WTC11 (cell line): ENCODE measurements around the gene TTK. TPM values are rescaled to one million over a fixed set of nuclear protein-coding genes. Genes with fewer than 3 reads are reported as not detected.

Source experiments
- ATAC-seq: fragments of 200-7000 bp; cut with Tn5 transposase; 2 replicates; pipeline ENCODE4 v1.10.0; 2021; ENCODE audit warnings: mild to moderate bottlenecking, moderate library complexity
- CTCF ChIA-PET: fragments of 300-600 bp; sonication (Branson Sonifier 250); formaldehyde crosslinking; loops from one replicate; lab custom pipeline; 2021; ENCODE audit warnings: antibody characterized with exemption; lab: Charles Lee
- POLR2A ChIA-PET: fragments of 350-600 bp; sonication (Branson Sonifier 250); formaldehyde crosslinking; loops from one replicate; lab custom pipeline; 2021; ENCODE audit warnings: antibody characterized with exemption; lab: Charles Lee
- DNase-seq: peaks from one replicate; pipeline ENCODE4 v3.0.0; 2021; ENCODE audit warnings: low spot score
- H3K27ac Mint-ChIP-seq: 2 replicates; pipeline ENCODE4 v1.8.0; 2021; ENCODE audit warnings: mixed read lengths
- H3K27me3 Mint-ChIP-seq: 2 replicates; pipeline ENCODE4 v1.8.0; 2021; ENCODE audit warnings: low read depth, mild to moderate bottlenecking, moderate library complexity, mixed read lengths
- H3K36me3 Mint-ChIP-seq: 2 replicates; pipeline ENCODE4 v1.8.0; 2021; ENCODE audit warnings: mixed read lengths
- H3K4me1 Mint-ChIP-seq: 2 replicates; pipeline ENCODE4 v1.8.0; 2022; ENCODE audit warnings: mixed read lengths
- H3K4me3 Mint-ChIP-seq: 2 replicates; pipeline ENCODE4 v1.8.0; 2021; ENCODE audit warnings: mild to moderate bottlenecking, moderate library complexity, mixed read lengths
- H3K9me3 Mint-ChIP-seq: 2 replicates; pipeline ENCODE4 v1.8.0; 2021; ENCODE audit warnings: mixed read lengths
- ATF1 ChIP-seq: sonication (generic); formaldehyde crosslinking; IDR thresholded peaks from 2 replicates; pipeline ENCODE4 v1.8.1; 2023; ENCODE audit warnings: mild to moderate bottlenecking, moderate library complexity, missing genetic modification reagents
- CREB1 ChIP-seq: sonication (generic); formaldehyde crosslinking; IDR thresholded peaks from 2 replicates; pipeline ENCODE4 v1.8.0; 2023; ENCODE audit warnings: mild to moderate bottlenecking, missing genetic modification reagents
- ELF4 ChIP-seq: sonication (generic); formaldehyde crosslinking; IDR thresholded peaks from 2 replicates; pipeline ENCODE4 v1.8.1; 2022; ENCODE audit warnings: low read depth, mild to moderate bottlenecking, moderate library complexity, missing genetic modification reagents
- ESRRA ChIP-seq: sonication (generic); formaldehyde crosslinking; IDR thresholded peaks from 2 replicates; pipeline ENCODE4 v1.8.1; 2022; ENCODE audit warnings: mild to moderate bottlenecking, missing genetic modification reagents, borderline replicate concordance
- FOXP1 ChIP-seq: sonication (generic); formaldehyde crosslinking; IDR thresholded peaks from 2 replicates; pipeline ENCODE4 v1.8.0; 2022; ENCODE audit warnings: missing genetic modification reagents, mild to moderate bottlenecking, moderate library complexity, borderline replicate concordance
- GTF2I ChIP-seq: fragments of 250-450 bp; sonication (Bioruptor Pico); conservative IDR thresholded peaks from 2 replicates; pipeline ENCODE4 v1.4.0; 2021; ENCODE audit warnings: mild to moderate bottlenecking
- HMGA2 ChIP-seq: fragments of 250-450 bp; sonication (Bioruptor Pico); IDR thresholded peaks from 2 replicates; pipeline ENCODE4 v1.4.0; 2021; ENCODE audit warnings: mild to moderate bottlenecking, moderate library complexity
- IRF2 ChIP-seq: sonication (generic); formaldehyde crosslinking; IDR thresholded peaks from 2 replicates; pipeline ENCODE4 v1.8.0; 2022; ENCODE audit warnings: low read depth, missing genetic modification reagents, borderline replicate concordance
- MXD4 ChIP-seq: fragments of 250-450 bp; sonication (Bioruptor Pico); IDR thresholded peaks from 2 replicates; pipeline ENCODE4 v1.8.0; 2021; ENCODE audit warnings: mild to moderate bottlenecking, moderate library complexity, borderline replicate concordance
- NFE2L1 ChIP-seq: sonication (generic); formaldehyde crosslinking; IDR thresholded peaks from 2 replicates; pipeline ENCODE4 v1.8.1; 2023; ENCODE audit warnings: missing genetic modification reagents
- NR1H2 ChIP-seq: sonication (generic); formaldehyde crosslinking; IDR thresholded peaks from 2 replicates; pipeline ENCODE4 v1.9.0; 2021; ENCODE audit warnings: mild to moderate bottlenecking, moderate library complexity, missing genetic modification reagents
- NR2C2 ChIP-seq: sonication (generic); formaldehyde crosslinking; IDR thresholded peaks from 2 replicates; pipeline ENCODE4 v1.8.0; 2022; ENCODE audit warnings: mild to moderate bottlenecking, missing genetic modification reagents
- RORB ChIP-seq: fragments of 250-450 bp; sonication (Bioruptor Pico); IDR thresholded peaks from 2 replicates; pipeline ENCODE4 v1.9.0; 2021; ENCODE audit warnings: mild to moderate bottlenecking
- TCF7 ChIP-seq: sonication (generic); formaldehyde crosslinking; IDR thresholded peaks from 2 replicates; pipeline ENCODE4 v1.8.0; 2022; ENCODE audit warnings: mild to moderate bottlenecking, low read depth, missing genetic modification reagents, moderate library complexity
- ZNF138 ChIP-seq: sonication (generic); formaldehyde crosslinking; conservative IDR thresholded peaks from 2 replicates; pipeline ENCODE4 v1.8.1; 2022; ENCODE audit warnings: mild to moderate bottlenecking, moderate library complexity, missing genetic modification reagents
- ZNF219 ChIP-seq: sonication (generic); formaldehyde crosslinking; IDR thresholded peaks from 2 replicates; pipeline ENCODE4 v1.8.0; 2023; ENCODE audit warnings: missing genetic modification reagents, mild to moderate bottlenecking, borderline replicate concordance
- ZNF232 ChIP-seq: sonication (generic); formaldehyde crosslinking; IDR thresholded peaks from 2 replicates; pipeline ENCODE4 v1.8.0; 2022; ENCODE audit warnings: mild to moderate bottlenecking, missing genetic modification reagents
- ZNF671 ChIP-seq: fragments of 250-450 bp; sonication (Bioruptor Pico); IDR thresholded peaks from 2 replicates; pipeline ENCODE4 v1.8.0; 2021; ENCODE audit warnings: mild to moderate bottlenecking
- total RNA-seq: library from RNA; stranded (reverse); gene quantifications from 3 replicates; pipeline ENCODE4 v1.2.3, GENCODE V29; 2021
- TF ChIP-seq, protein P1 (sequence below): sonication (generic); formaldehyde crosslinking; IDR thresholded peaks from 2 replicates; pipeline ENCODE4 v1.8.1; 2022; ENCODE audit warnings: low read depth, mild to moderate bottlenecking, moderate library complexity, missing genetic modification reagents, borderline replicate concordance
- TF ChIP-seq, protein P2 (sequence below): fragments of 250-450 bp; sonication (Bioruptor Pico); IDR thresholded peaks from 2 replicates; pipeline ENCODE4 v1.9.0; 2021; ENCODE audit warnings: mild to moderate bottlenecking, borderline replicate concordance
- TF ChIP-seq, protein P3 (sequence below): sonication (generic); formaldehyde crosslinking; IDR thresholded peaks from 2 replicates; pipeline ENCODE4 v1.8.1; 2023; ENCODE audit warnings: mild to moderate bottlenecking, missing genetic modification reagents, borderline replicate concordance
- TF ChIP-seq, protein P4 (sequence below): fragments of 250-450 bp; sonication (Bioruptor Pico); conservative IDR thresholded peaks from 2 replicates; pipeline ENCODE4 v1.9.0; 2021; ENCODE audit warnings: mild to moderate bottlenecking
- TF ChIP-seq, protein P5 (sequence below): fragments of 200-600 bp; IDR thresholded peaks from 2 replicates; pipeline ENCODE4 v1.8.0; 2022; ENCODE audit warnings: antibody characterized with exemption

TTK gene
- total RNA-seq, 1 experiment from 2014 or later: 51.0 TPM

DNA sequence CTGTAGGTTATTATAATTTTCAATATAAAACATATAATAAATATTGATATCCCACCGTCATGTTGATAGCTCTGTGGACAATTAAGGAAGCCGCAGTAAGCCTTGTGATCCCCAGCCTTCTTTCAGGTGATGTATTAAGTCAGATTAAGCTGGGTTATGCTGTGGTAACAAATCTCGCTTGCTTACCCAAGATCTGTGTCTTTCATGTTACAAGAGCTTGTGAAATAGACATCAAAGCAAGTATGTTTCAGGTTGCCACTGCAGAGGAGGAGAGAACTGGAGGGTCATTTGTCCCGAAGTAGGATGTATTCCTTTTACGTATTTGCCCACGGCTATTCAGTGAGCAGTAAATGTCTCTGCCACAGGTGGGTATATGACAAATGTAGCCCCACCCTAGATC, 84.2 kb downstream of the TTK start:
- no peak for DNase-seq
- Mint-ChIP-seq H3K4me3 (no peak overlapping the region), H3K27ac (no peak overlapping the region), H3K4me1 (no peaks in the 10 kb centered on the region), H3K36me3 (no peaks in the 10 kb centered on the region), H3K27me3 (no peaks in the 10 kb centered on the region), H3K9me3 (no peaks in the 10 kb centered on the region)
- TF ChIP-seq FOXP1 (CRISPR knock-in tag) (no peak), ZNF219 (CRISPR knock-in tag) (no peak), ELF4 (CRISPR knock-in tag) (no peak), IRF2 (no peak), ZNF232 (CRISPR knock-in tag) (no peak), TCF7 (CRISPR knock-in tag) (no peak), ESRRA (CRISPR knock-in tag) (no peak), ZNF671 (no peak), CREB1 (no peak), HMGA2 (no peak), MXD4 (CRISPR knock-in tag) (no peak), NFE2L1 (CRISPR knock-in tag) (no peak), ATF1 (no peak)
- TF ChIP-seq, protein P1, sequence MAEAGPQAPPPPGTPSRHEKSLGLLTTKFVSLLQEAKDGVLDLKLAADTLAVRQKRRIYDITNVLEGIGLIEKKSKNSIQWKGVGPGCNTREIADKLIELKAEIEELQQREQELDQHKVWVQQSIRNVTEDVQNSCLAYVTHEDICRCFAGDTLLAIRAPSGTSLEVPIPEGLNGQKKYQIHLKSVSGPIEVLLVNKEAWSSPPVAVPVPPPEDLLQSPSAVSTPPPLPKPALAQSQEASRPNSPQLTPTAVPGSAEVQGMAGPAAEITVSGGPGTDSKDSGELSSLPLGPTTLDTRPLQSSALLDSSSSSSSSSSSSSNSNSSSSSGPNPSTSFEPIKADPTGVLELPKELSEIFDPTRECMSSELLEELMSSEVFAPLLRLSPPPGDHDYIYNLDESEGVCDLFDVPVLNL (CRISPR knock-in tag): no peak
- CTCF ChIA-PET: no interaction called here
- POLR2A ChIA-PET: no interaction called here
- no peak for ATAC-seq

DNA sequence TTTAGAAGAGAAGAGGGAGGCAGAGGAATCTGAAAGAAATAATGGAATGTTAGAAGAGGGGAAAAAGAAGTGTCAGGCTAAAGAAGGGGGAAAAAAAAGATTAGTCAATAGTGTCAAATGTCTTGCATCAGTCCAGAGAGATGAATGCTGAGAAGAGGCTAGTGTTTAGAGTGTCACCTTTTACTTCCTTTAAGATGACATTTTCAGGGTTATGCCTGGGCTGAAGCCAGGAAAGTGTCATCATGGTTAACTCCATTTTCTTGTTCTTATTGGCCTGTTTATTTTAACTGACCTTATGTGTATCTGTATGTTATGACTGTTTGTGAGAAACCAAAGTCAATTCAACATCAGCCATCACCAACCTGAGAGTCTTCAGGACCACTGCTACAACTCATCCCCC, 87.1 kb downstream of the TTK start:
- CTCF ChIA-PET: interaction anchor here (0.7 to 1.0 kb wide), 2 partner anchors 142 to 1728 kb away, joined by 3 to 4 read pairs; no protein-coding TSS in a partner anchor
- no peaks in the 10 kb centered on the region for H3K4me1 Mint-ChIP-seq
- no peak for TF ChIP-seq MXD4 (CRISPR knock-in tag)
- TF ChIP-seq GTF2I (CRISPR knock-in tag): no peak
- no peak for TF ChIP-seq NR1H2
- TF ChIP-seq, protein P2, sequence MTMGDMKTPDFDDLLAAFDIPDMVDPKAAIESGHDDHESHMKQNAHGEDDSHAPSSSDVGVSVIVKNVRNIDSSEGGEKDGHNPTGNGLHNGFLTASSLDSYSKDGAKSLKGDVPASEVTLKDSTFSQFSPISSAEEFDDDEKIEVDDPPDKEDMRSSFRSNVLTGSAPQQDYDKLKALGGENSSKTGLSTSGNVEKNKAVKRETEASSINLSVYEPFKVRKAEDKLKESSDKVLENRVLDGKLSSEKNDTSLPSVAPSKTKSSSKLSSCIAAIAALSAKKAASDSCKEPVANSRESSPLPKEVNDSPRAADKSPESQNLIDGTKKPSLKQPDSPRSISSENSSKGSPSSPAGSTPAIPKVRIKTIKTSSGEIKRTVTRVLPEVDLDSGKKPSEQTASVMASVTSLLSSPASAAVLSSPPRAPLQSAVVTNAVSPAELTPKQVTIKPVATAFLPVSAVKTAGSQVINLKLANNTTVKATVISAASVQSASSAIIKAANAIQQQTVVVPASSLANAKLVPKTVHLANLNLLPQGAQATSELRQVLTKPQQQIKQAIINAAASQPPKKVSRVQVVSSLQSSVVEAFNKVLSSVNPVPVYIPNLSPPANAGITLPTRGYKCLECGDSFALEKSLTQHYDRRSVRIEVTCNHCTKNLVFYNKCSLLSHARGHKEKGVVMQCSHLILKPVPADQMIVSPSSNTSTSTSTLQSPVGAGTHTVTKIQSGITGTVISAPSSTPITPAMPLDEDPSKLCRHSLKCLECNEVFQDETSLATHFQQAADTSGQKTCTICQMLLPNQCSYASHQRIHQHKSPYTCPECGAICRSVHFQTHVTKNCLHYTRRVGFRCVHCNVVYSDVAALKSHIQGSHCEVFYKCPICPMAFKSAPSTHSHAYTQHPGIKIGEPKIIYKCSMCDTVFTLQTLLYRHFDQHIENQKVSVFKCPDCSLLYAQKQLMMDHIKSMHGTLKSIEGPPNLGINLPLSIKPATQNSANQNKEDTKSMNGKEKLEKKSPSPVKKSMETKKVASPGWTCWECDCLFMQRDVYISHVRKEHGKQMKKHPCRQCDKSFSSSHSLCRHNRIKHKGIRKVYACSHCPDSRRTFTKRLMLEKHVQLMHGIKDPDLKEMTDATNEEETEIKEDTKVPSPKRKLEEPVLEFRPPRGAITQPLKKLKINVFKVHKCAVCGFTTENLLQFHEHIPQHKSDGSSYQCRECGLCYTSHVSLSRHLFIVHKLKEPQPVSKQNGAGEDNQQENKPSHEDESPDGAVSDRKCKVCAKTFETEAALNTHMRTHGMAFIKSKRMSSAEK (CRISPR knock-in tag): no peak
- no peak for TF ChIP-seq ZNF138
- TF ChIP-seq, protein P3, sequence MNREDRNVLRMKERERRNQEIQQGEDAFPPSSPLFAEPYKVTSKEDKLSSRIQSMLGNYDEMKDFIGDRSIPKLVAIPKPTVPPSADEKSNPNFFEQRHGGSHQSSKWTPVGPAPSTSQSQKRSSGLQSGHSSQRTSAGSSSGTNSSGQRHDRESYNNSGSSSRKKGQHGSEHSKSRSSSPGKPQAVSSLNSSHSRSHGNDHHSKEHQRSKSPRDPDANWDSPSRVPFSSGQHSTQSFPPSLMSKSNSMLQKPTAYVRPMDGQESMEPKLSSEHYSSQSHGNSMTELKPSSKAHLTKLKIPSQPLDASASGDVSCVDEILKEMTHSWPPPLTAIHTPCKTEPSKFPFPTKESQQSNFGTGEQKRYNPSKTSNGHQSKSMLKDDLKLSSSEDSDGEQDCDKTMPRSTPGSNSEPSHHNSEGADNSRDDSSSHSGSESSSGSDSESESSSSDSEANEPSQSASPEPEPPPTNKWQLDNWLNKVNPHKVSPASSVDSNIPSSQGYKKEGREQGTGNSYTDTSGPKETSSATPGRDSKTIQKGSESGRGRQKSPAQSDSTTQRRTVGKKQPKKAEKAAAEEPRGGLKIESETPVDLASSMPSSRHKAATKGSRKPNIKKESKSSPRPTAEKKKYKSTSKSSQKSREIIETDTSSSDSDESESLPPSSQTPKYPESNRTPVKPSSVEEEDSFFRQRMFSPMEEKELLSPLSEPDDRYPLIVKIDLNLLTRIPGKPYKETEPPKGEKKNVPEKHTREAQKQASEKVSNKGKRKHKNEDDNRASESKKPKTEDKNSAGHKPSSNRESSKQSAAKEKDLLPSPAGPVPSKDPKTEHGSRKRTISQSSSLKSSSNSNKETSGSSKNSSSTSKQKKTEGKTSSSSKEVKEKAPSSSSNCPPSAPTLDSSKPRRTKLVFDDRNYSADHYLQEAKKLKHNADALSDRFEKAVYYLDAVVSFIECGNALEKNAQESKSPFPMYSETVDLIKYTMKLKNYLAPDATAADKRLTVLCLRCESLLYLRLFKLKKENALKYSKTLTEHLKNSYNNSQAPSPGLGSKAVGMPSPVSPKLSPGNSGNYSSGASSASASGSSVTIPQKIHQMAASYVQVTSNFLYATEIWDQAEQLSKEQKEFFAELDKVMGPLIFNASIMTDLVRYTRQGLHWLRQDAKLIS (CRISPR knock-in tag): no peak
- TF ChIP-seq, protein P4, sequence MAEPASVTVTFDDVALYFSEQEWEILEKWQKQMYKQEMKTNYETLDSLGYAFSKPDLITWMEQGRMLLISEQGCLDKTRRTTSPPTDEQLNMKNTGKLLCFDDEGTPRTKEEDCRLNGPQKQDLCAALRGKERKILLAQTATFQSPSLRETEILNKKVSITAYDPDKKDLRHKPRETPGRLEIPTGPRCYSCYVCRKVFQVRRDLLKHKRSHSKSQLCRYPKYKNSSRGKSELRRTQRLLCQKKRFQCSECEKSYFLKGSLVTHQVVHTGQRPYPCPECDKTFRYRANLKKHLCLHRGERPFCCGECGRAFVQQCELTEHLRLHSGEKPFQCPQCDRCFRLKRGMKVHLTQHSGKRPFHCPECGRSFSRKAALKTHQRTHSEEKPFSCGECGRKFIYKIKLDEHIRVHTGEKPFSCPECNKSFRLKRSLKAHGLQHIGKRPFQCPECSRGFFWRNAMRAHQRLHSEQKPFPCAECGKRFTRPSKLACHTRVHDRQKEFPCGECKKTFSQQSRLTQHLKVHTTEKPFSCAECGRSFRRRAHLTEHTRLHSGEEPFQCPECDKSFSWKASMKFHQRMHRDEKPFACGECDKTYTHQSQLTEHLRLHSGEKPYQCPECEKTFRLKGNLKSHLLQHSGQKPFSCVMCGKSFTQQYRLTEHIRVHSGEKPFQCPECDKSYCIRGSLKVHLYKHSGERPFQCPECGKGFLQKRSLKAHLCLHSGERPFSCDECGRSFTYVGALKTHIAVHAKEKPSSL (CRISPR knock-in tag): no peak
- TF ChIP-seq RORB: no peak
- TF ChIP-seq, protein P5, sequence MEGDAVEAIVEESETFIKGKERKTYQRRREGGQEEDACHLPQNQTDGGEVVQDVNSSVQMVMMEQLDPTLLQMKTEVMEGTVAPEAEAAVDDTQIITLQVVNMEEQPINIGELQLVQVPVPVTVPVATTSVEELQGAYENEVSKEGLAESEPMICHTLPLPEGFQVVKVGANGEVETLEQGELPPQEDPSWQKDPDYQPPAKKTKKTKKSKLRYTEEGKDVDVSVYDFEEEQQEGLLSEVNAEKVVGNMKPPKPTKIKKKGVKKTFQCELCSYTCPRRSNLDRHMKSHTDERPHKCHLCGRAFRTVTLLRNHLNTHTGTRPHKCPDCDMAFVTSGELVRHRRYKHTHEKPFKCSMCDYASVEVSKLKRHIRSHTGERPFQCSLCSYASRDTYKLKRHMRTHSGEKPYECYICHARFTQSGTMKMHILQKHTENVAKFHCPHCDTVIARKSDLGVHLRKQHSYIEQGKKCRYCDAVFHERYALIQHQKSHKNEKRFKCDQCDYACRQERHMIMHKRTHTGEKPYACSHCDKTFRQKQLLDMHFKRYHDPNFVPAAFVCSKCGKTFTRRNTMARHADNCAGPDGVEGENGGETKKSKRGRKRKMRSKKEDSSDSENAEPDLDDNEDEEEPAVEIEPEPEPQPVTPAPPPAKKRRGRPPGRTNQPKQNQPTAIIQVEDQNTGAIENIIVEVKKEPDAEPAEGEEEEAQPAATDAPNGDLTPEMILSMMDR: no peak
- no peak for TF ChIP-seq NR2C2

More for the DNA sequence above, 87.1 kb downstream of the TTK start:
- POLR2A ChIA-PET: no interaction called here
- H3K4me3 Mint-ChIP-seq: no peak overlapping the region
- H3K27ac Mint-ChIP-seq: no peak overlapping the region
- no peaks in the 10 kb centered on the region for H3K9me3 Mint-ChIP-seq
- ATAC-seq (no peak), DNase-seq (no peak)
- no peaks in the 10 kb centered on the region for H3K27me3 Mint-ChIP-seq
- H3K36me3 Mint-ChIP-seq: no peaks in the 10 kb centered on the region
